GM08714 (cell line): ENCODE data around the gene COP1.
"Not testable (repeated sequence)": the region's sequence is repeated elsewhere in the genome, so short reads cannot be mapped to it uniquely, and the experiment has no call there.

ENCODE experiments used
- H3K4me3 ChIP-seq: fragments of 200-500 bp; sonication (Bioruptor generic); 2 replicates; pipeline ENCODE4 v1.5.1; 2014; ENCODE audit warnings: mild to moderate bottlenecking, low read length, inconsistent platforms
- ZNF274 ChIP-seq: IDR thresholded peaks from 2 replicates; pipeline ENCODE4 v1.6.1; 2012; ENCODE audit warnings: mild to moderate bottlenecking, low read depth, low read length

COP1 gene

GRCh38 chr1:176056312-176056711 lies 150.8 kb downstream of the COP1 start:
- no peak for TF ChIP-seq ZNF274
- no peak overlapping the region for H3K4me3 ChIP-seq

GRCh38 chr1:176055398-176055797 lies 151.7 kb downstream of the COP1 start:
- H3K4me3 ChIP-seq = no peak overlapping the region

GRCh38 chr1:176051902-176052518 lies 155.1 kb downstream of the COP1 start:
- H3K4me3 ChIP-seq = no peak overlapping the region
- TF ChIP-seq ZNF274 = no peak

More at GRCh38 chr1:176055398-176055797, 151.7 kb downstream of the COP1 start:
- TF ChIP-seq ZNF274 = no peak

GRCh38 chr1:176051402-176051801 lies 155.7 kb downstream of the COP1 start:
- TF ChIP-seq ZNF274 = no peak
- no peak overlapping the region for H3K4me3 ChIP-seq

GRCh38 chr1:176049582-176049981 lies 157.5 kb downstream of the COP1 start:
- no peak for TF ChIP-seq ZNF274
- no peak overlapping the region for H3K4me3 ChIP-seq

DNA sequence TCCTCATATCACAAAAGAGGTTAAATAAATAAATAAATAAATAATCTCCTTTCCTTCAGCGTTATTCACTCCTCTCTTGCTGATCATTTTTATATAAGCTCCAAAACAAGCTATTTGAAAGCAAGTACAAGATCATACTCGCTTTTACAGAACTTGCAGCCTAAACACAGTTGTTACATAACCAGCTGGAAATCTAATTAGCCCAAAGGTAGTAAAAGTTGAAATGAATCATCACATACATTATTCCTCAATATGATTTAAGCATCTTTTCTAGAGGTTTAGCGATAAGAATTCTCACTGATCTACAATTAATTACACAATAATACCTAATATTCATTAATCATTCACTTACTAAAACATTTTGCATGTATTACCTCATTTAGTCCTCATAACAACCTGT lies 160.2 kb downstream of the COP1 start:
- H3K4me3 ChIP-seq = no peak overlapping the region
- TF ChIP-seq ZNF274 = no peak

DNA sequence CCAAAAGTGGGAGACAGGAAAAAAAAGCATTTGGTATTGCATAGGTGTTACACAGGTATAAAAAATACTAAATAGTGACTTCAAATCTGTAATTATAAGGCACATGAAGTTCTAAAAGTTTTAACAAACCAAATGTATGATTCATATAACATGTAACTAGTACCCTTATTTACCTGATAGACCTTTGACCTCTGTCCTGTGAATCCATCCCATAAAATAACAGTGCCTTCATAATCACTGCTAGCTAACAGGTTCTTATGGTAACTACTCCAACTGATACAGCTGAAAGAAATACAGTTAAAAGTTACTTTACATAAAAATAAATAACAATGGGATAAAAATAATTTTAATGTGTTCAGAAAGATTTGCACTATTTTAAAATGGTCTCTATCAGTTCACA lies 163.5 kb downstream of the COP1 start:
- no peak for TF ChIP-seq ZNF274
- H3K4me3 ChIP-seq = no peak overlapping the region

DNA sequence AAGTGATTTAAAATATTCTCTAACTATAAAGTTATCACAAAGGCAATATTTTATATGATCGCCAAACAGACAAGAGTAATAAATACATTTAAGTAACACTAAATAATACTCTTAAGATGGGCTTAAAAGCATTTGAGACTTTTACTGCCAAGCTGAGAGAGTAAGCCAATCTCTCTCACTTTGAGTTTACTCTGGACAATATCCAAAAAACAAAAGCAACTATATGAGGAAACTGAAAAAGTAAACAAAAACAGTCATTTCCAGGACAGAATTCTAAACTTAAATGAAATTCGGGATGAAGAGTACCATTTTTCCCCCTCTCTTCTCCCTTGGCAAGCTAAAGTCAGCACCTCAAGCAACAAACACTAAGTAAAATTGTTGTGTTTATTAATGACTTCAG lies 173.2 kb downstream of the COP1 start:
- H3K4me3 ChIP-seq = no peak overlapping the region
- no peak for TF ChIP-seq ZNF274

GRCh38 chr1:176033474-176033873 lies 173.6 kb downstream of the COP1 start:
- H3K4me3 ChIP-seq = no peak overlapping the region
- TF ChIP-seq ZNF274 = no peak

GRCh38 chr1:176032040-176032645 lies 174.9 kb downstream of the COP1 start:
- no peak overlapping the region for H3K4me3 ChIP-seq
- no peak for TF ChIP-seq ZNF274

DNA sequence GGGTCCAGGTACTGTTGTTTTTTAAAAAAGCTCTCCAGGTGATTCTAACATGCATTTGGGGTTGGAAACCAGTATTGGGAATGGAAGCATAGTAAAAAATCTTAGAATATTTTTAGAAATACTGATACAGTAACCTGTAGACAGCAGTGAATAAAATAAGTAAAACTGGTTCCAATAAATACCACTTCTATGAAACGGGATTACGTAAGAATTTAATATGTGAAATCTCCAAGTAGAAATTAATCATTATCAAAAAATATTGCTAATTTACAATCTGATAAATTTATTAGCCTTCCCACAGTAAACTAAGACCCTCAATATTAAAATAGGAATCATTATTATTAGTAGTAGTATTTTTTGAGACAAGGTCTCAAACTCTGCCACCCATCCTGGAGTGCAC lies 177.5 kb downstream of the COP1 start:
- TF ChIP-seq ZNF274 = no peak
- no peak overlapping the region for H3K4me3 ChIP-seq

- no peak for TF ChIP-seq ZNF274
- no peak overlapping the region for H3K4me3 ChIP-seq
Measured at GRCh38 chr1:176029155-176029554, 177.9 kb downstream of the COP1 start.

- not testable (repeated sequence) for H3K4me3 ChIP-seq
Measured at GRCh38 chr1:176027934-176028333, 179.2 kb downstream of the COP1 start.

DNA sequence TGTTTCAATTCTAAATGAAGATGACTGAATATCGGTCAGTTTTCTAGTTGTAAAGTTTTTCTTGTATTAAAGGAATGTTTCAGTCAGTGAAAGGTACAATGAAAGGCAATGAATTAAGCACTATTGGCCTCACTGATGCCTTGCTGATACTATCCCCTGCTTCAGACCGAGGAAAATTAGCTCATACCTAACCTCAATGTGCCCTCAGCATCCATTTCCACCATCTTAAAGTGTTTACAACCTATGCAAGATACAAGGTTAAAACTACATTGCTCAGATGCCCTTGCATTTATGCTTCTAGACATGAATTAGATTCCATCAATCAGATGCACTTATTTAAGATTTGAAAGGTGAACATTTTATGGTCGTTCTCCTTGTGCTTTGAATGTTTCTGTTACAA lies 184.5 kb downstream of the COP1 start:
- no peak overlapping the region for H3K4me3 ChIP-seq
- no peak for TF ChIP-seq ZNF274

- TF ChIP-seq ZNF274 = no peak
Measured at GRCh38 chr1:176017722-176018121, 189.4 kb downstream of the COP1 start.

DNA sequence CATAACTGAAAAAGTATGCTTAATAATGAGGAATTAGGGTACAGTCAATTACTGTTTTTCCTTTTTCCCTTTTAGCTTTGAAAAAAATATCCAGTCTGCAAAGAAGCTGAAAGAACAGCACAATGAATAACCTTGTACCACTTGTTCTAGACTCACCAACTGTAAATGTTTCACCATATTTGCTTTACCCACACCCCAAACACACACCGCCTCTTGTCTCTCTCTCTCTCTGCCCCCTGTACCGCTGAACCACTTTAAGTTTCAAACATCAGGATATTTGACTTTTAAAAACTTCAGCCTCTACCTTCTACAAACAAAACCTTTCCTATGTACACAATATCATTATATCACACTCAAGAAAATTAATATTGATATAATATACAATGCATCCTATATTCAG lies 197.1 kb downstream of the COP1 start:
- no peak overlapping the region for H3K4me3 ChIP-seq
- TF ChIP-seq ZNF274 = no peak

More at GRCh38 chr1:176017722-176018121, 189.4 kb downstream of the COP1 start:
- no peak overlapping the region for H3K4me3 ChIP-seq

- not testable (repeated sequence) for H3K4me3 ChIP-seq
Measured at GRCh38 chr1:176007756-176008389, 199.2 kb downstream of the COP1 start.

DNA sequence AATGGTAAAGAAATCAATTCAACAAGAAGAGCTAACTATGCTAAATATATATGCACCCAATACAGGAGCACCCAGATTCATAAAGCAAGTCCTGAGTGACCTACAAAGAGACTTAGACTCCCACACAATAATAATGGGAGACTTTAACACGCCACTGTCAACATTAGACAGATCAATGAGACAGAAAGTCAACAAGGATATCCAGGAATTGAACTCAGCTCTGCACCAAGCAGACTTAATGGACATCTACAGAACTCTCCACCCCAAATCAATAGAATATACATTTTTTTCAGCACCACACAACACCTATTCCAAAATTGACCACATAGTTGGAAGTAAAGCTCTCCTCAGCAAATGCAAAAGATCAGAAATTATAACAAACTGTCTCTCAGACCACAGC lies 212.4 kb downstream of the COP1 start:
- H3K4me3 ChIP-seq = not testable (repeated sequence)

- not testable (repeated sequence) for H3K4me3 ChIP-seq
Measured at GRCh38 chr1:175992825-175993224, 214.3 kb downstream of the COP1 start.

DNA sequence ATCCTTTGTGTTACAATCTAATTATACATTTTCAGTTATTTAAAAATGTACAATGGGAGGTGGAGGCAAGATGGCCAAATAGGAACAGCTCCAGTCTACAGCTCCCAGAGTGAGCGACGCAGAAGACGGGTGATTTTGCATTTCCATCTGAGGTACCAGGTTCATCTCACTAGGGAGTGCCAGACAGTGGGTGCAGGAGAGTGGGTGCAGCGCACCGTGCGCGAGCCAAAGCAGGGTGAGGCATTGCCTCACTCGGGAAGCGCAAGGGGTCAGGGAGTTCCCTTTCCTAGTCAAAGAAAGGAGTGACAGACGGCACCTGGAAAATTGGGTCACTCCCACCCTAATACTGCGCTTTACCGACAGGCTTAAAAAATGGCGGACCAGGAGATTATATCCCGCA lies 214.9 kb downstream of the COP1 start:
- H3K4me3 ChIP-seq = not testable (repeated sequence)
